Activated CD4-positive, alpha-beta T cell treated with anti-CD3 and anti-CD28 coated beads for 48 hours (primary cell): ENCODE measurements around the gene TCEAL4.
"Not testable (repeated sequence)": the region's sequence is repeated elsewhere in the genome, so short reads cannot be mapped to it uniquely, and the experiment has no call there.

Source experiments
- DNase-seq: peaks from one replicate; pipeline ENCODE4 v3.0.0-alpha.2; 2020

Gene TCEAL4

DNA sequence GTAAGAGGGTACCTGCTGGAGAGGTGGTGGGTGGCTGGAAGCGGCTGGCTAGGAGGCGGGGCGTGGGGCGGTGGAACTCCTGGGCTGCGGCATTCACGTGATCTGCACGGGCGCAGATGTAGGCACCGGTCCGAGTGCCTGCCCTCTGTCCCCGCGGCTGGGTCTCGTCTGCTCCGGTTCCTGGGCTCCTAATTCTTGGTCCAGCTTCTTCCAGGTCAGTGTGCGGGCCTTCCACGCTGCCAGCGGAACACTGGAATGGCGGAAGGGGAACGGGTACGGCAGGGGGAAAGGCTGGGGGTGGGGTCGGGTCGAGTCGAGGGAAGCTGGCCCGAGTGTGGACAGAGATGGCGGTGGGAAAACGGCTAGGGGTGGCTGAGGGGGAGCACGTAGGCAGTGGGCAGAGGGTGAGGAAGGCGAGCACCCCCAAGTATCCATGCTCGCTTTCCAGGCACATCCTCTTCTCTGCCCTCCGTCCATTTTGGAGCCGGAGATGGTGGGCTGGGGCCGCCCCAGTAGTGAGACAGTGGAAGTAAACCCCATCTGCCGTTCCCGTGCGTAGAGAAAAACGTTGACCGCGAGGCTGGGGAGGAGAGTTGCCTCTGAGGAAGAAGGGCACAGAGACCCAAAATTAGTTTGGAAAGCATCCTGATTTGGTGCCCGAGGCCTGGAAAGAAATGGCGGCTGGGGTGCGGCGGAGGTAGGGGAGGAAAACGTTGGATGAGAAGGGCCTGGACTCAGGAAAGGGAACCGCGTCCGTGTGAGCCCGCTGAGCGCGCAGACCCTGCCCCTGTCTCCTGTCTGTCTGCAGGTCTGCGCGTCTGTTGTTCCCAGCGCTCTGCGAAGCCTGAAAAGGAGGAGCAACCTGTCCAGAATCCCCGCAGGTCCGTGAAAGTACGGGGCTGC, at the start of gene TCEAL4:
Gene TCEAL4 (plus strand): TSS at position 105 of the 903 bp plus-strand sequence. CDS start 1,161 bp downstream, outside the sequence.
- DNase-seq = peak; percentile 52

DNA sequence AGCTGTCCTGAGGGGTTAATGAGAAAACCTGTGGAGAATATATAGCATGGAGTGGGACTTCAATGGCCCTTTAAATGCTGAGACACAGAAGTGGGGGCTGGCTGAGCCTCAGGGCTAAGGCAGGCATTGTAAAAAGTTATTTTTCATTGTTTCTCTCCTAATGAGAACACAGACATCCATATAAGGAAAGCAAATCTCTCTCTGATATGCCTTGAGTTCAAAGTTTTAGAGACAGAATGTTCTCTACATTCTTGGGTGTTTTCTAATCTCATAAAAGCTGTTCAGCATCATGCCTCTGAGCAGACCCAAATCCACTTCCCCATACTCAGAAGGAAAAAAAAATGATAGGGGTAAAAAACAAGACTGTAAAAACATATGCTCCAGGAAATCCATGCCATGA, 49.2 kb upstream of the TCEAL4 start:
- DNase-seq = no peak

GRCh38 chrX:103536732-103537131, 48.6 kb upstream of the TCEAL4 start:
- DNase-seq = no peak

DNA sequence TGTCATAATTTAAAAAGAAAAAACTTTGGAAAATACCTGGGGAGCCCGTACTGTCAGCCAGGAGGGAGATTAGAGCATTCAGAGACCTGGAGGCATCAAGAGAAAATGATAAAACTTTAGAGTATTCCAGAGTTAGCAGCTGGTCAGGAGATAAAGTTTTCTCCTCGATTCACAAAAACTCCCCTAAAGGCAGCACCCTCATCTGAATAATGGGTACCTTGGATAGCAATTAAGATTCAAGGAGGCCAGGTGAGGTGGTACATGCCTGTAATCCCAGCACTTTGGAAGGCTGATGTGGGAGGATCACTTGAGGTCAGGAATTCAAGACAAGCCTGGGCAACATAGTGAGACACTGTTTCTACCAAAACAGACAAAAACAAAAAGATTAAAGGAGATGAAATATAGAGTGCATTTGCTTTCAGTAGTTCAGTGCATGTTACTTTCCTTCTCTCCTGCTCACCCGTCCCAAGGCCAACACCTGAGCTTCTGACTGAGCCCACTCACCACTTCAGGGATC, 47.4 kb upstream of the TCEAL4 start:
- no peak for DNase-seq

- DNase-seq = no peak
Measured at GRCh38 chrX:103538728-103539127, 46.6 kb upstream of the TCEAL4 start.

GRCh38 chrX:103539695-103540094, 45.6 kb upstream of the TCEAL4 start:
- no peak for DNase-seq

DNA sequence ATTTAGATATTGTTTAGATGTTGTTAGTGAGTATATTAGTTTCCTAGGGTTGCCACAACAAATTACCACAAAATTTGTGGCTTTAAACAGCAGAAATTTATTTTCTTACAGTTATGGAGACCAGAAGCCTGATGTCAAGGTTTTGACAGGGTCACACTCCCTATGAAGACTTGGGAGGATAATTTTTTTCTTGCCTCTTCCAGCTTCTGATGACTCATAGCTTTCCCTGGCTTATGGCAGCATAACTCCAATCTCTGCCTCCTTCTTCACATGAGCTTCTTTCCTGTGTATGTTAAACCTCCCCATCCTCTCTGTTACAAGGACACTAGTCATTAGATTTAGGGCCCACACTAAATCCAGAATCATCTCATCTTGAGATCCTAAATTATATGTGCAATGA, 45.2 kb upstream of the TCEAL4 start:
- no peak for DNase-seq

DNA sequence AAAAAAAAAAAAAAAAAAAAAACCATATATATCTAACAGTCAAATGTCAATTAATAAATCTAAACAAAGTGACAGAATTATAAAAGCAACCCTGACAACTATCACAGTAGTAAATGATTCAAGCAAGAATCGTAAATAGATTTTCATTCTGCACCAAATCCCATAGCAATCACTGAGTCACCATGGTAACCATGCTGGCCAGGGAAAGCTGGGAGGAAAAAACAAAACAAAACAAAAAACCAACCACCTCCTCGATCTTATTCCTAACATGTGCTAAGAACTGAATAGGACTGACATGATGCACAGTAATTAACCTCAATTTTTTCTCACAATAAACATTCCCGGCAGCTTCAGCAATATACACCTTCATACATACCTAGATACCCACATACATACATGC, 35.4 kb upstream of the TCEAL4 start:
- no peak for DNase-seq

DNA sequence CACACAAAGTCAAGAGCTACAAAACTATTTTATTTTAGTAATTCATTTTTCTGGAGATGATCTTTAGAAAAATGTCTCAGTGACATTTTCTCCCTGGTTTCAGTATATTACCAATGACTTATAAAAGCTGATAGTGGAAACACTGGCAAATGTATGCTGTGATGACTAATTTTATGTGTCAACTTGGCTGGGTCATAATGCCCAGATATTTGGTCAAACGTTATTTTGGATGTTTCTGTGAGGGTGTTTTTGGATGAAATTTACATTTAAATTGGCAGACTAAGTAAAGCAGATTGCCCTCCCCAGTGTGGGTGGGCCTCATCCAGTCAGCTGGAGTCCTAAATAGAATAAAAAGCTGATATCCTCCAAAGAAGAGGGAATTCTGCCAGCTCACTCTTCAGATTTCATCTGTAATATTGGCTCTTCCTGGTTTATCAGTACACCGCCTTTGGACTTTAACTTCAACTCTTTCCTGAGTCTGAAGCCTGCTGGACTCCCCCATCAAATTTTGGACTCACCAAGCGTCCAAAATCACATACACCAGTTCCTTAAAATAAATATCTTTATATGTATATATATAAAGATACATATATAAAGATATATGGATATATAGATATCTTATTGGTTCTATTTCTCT, 34.8 kb upstream of the TCEAL4 start:
- no peak for DNase-seq

- DNase-seq = no peak
Measured at GRCh38 chrX:103552236-103552635, 33.1 kb upstream of the TCEAL4 start.

GRCh38 chrX:103554687-103555424, 30.5 kb upstream of the TCEAL4 start:
- DNase-seq = peak; percentile 76

DNA sequence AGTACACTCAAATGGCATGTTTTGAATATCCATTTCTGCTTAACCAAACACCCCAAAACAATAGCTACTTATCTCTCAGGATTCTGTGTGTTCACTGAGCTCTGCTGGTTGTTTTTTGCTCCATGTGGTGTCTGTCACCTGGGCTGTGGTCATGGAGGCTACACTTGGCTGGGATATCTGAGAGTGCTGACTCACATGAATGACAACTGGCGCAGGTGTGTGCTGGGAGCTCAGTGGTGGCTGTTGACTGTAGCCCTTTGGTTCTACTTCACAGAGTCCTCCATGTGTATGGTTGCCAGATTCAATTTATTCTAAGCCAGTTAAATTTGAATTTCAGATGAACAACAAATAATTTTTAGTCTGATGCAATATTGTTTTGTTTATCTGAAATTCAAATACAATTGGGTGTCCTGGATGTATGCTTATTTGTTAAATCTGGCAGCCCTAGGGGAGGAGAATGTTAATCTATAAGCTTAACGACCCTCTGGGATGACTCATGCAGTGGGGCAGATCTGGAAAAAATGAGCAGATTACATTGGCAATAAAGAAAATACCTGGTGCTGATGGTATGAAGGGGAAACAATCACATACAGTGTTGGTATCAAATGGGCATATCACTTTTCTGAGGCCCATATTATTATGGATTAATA, 28.2 kb upstream of the TCEAL4 start:
- no peak for DNase-seq

GRCh38 chrX:103560256-103560655, 25.1 kb upstream of the TCEAL4 start:
- no peak for DNase-seq

DNA sequence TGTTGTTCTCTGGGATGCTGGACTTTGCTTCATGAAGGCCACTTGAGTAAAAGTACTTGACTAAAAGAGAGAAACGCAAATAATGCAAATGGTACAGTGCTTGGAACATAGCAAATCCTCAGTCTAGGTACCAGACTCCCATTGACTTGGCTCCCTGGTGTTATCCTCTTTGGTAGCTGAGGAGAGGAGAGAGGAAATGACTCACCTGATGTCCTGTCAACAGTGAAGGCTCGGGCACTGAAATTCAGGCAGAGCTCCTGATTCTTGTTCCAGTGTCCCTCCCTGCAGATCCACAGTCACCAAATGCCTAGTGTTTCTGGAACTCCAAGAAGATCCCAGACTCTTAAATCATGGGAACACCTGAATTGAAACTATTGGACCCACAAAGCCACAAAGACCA, 22.5 kb upstream of the TCEAL4 start:
- DNase-seq = no peak

DNA sequence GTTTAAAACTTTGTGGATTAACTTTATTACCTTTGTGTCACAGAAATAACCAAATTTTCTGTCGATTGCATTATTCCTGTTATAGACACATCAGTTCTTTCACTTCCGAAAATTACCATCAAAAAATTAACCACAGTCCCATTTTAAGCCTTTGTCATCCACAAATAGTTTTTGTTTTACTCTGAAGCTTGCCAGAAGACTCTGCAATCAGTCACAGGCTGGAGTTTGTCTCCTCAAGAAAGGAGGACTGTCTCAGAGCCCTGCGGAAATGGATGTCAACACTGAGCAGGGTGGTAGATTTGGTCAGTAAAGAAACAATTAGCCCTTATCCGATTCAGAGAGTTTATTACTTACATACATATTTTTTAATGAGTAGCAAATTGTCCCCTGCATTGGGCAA, 20.1 kb upstream of the TCEAL4 start:
- no peak for DNase-seq

- DNase-seq = no peak
Measured at GRCh38 chrX:103565752-103566151, 19.6 kb upstream of the TCEAL4 start.

- no peak for DNase-seq
Measured at GRCh38 chrX:103571121-103571520, 14.2 kb upstream of the TCEAL4 start.

GRCh38 chrX:103571726-103572125, 13.6 kb upstream of the TCEAL4 start:
- DNase-seq = no peak

GRCh38 chrX:103573202-103573601, 12.1 kb upstream of the TCEAL4 start:
- no peak for DNase-seq

GRCh38 chrX:103584596-103584995, 719 bp upstream of the TCEAL4 start:
- no peak for DNase-seq

- no peak for DNase-seq
Measured at GRCh38 chrX:103586314-103586646, 965 bp downstream of the TCEAL4 start.

- DNase-seq = no peak
Measured at GRCh38 chrX:103586659-103587058, 1.3 kb downstream of the TCEAL4 start.

- not testable (repeated sequence) for DNase-seq
Measured at GRCh38 chrX:103592295-103592694, 7.0 kb downstream of the TCEAL4 start.
